Caco-2 (cell line): Measurements from ENCODE around the gene MCMBP. TPM values are rescaled to one million over a fixed set of nuclear protein-coding genes. Genes with fewer than 3 reads are reported as not detected.
"Not testable (repeated sequence)": the region's sequence is repeated elsewhere in the genome, so short reads cannot be mapped to it uniquely, and the experiment has no call there.

Source experiments
- BruUV-seq: library from RNA; stranded (reverse); fragments of 400-500 nt; replicated peaks from 2 replicates; lab custom pipeline; 2021; lab: Mats Ljungman, UMichigan
- CTCF ChIA-PET: fragments of 300-600 bp; sonication (Branson Sonifier 250); formaldehyde crosslinking; loops from one replicate; lab custom pipeline; 2022; ENCODE audit warnings: antibody characterized with exemption; lab: Charles Lee
- POLR2A ChIA-PET: fragments of 300-600 bp; sonication (Branson Sonifier 250); formaldehyde crosslinking; loops from one replicate; lab custom pipeline; 2022; ENCODE audit warnings: antibody characterized with exemption; lab: Charles Lee
- DNase-seq, 2 experiments: peaks; one replicate each; pipeline versions ENCODE4 v3.0.0 to v3.0.0-alpha.2; 2020 to 2022
- H3K27me3 ChIP-seq: replicated peaks from 2 replicates; pipeline ENCODE4 v1.6.0; 2011; ENCODE audit warnings: low read length; ENCODE audit not compliant: control insufficient read depth, insufficient read depth
- H3K36me3 ChIP-seq: 2 replicates; pipeline ENCODE4 v1.5.1; 2011; ENCODE audit warnings: low read length; ENCODE audit not compliant: control insufficient read depth, insufficient read depth
- H3K4me1 ChIP-seq: fragments of 250-450 bp; sonication (Bioruptor Pico); 2 replicates; pipeline ENCODE4 v1.5.1; 2020; ENCODE audit warnings: mild to moderate bottlenecking
- H3K4me3 ChIP-seq: 2 replicates; pipeline ENCODE4 v1.5.1; 2011; ENCODE audit warnings: low read depth, mild to moderate bottlenecking, control low read depth, low read length
- H3K9me3 ChIP-seq: fragments of 250-450 bp; sonication (Bioruptor Pico); 2 replicates; pipeline ENCODE4 v1.5.1; 2020; ENCODE audit warnings: mild to moderate bottlenecking, moderate library complexity
- H3K27ac Mint-ChIP-seq: one replicate; pipeline ENCODE4 v1.8.0; 2022; ENCODE audit warnings: mixed read lengths; ENCODE audit not compliant: unreplicated experiment
- H3K27me3 Mint-ChIP-seq: one replicate; pipeline ENCODE4 v1.8.0; 2022; ENCODE audit warnings: mixed read lengths; ENCODE audit not compliant: insufficient read depth, unreplicated experiment
- H3K36me3 Mint-ChIP-seq: one replicate; pipeline ENCODE4 v1.8.0; 2022; ENCODE audit warnings: mild to moderate bottlenecking, mixed read lengths; ENCODE audit not compliant: insufficient read depth, unreplicated experiment
- H3K4me1 Mint-ChIP-seq: one replicate; pipeline ENCODE4 v1.8.0; 2022; ENCODE audit warnings: low read depth, mixed read lengths; ENCODE audit not compliant: unreplicated experiment
- H3K4me3 Mint-ChIP-seq: one replicate; pipeline ENCODE4 v1.8.0; 2022; ENCODE audit warnings: mild to moderate bottlenecking, moderate library complexity, mixed read lengths; ENCODE audit not compliant: unreplicated experiment
- H3K9me3 Mint-ChIP-seq: one replicate; pipeline ENCODE4 v1.8.0; 2022; ENCODE audit warnings: mixed read lengths; ENCODE audit not compliant: unreplicated experiment
- CTCF ChIP-seq, 2 experiments: fragments of 200-600 bp in 1 of 2; IDR thresholded peaks; 1 replicate in 1 of 2; 2 replicates in 1 of 2; pipeline versions ENCODE4 v1.5.1 to v1.8.0; 2011 to 2022; ENCODE audit warnings: antibody characterized with exemption in 1 of 2, control low read depth in 1 of 2, inconsistent platforms in 1 of 2, low read depth in 1 of 2, low read length in 1 of 2, mild to moderate bottlenecking in 1 of 2, moderate library complexity in 1 of 2; ENCODE audit not compliant: insufficient read depth in 1 of 2, severe bottlenecking in 1 of 2, unreplicated experiment in 1 of 2
- intact Hi-C: fragments of 100-400 bp; cut with micrococcal nuclease; formaldehyde crosslinking; loops from one replicate; pipeline ENCODE4 v1.10.0; 2022; ENCODE audit not compliant: unreplicated experiment
- total RNA-seq: library from RNA; stranded (reverse); gene quantifications from 2 replicates; pipeline ENCODE4 v1.2.3, GENCODE V29; 2022

Gene MCMBP
- total RNA-seq, 1 experiment from 2014 or later = 88.4 TPM

GRCh38 chr10:119796039-119796438 lies 76.6 kb downstream of the MCMBP start:
- H3K36me3 Mint-ChIP-seq = peaks cover 24% of the 10 kb centered on the region
- H3K36me3 ChIP-seq = no peaks in the 10 kb centered on the region
- intact Hi-C loops = no loop called here
- no peaks in the 10 kb centered on the region for H3K4me1 Mint-ChIP-seq
- no peak overlapping the region for H3K4me3 Mint-ChIP-seq
- no peak overlapping the region for H3K27ac Mint-ChIP-seq
- no peak overlapping the region for H3K4me3 ChIP-seq
- no peaks in the 10 kb centered on the region for H3K9me3 Mint-ChIP-seq
- TF ChIP-seq CTCF (IDR thresholded peaks at IDR 0.05; ENCODE audit: insufficient read depth in 1 of 2, low read depth in 1 of 2, low read length in 1 of 2, severe bottlenecking in 1 of 2, unreplicated experiment in 1 of 2) = no peak
- CTCF ChIA-PET = no interaction called here
- H3K9me3 ChIP-seq = no peaks in the 10 kb centered on the region
- no TSS peak for BruUV-seq
- H3K4me1 ChIP-seq = no peaks in the 10 kb centered on the region
- DNase-seq = no peak
- POLR2A ChIA-PET = no interaction called here
- H3K27me3 Mint-ChIP-seq = no peaks in the 10 kb centered on the region
- no peaks in the 10 kb centered on the region for H3K27me3 ChIP-seq

- H3K36me3 ChIP-seq, H3K4me3 Mint-ChIP-seq, intact Hi-C loops, CTCF ChIA-PET, H3K4me1 Mint-ChIP-seq, H3K9me3 Mint-ChIP-seq, H3K27me3 Mint-ChIP-seq, POLR2A ChIA-PET, DNase-seq, H3K27me3 ChIP-seq, H3K4me1 ChIP-seq, H3K27ac Mint-ChIP-seq, H3K9me3 ChIP-seq, H3K4me3 ChIP-seq, BruUV-seq: not testable (repeated sequence)
- peaks cover 19% of the 10 kb centered on the region for H3K36me3 Mint-ChIP-seq
Measured at GRCh38 chr10:119795101-119795500, 77.5 kb downstream of the MCMBP start.

GRCh38 chr10:119786117-119786769 lies 86.4 kb downstream of the MCMBP start:
- DNase-seq = peak; percentile 74 to 86
- H3K36me3 Mint-ChIP-seq = peaks cover 6% of the 10 kb centered on the region
- peak overlapping the region; percentile 65 for H3K4me3 Mint-ChIP-seq
- no TSS peak for BruUV-seq
- H3K4me3 ChIP-seq = no peak overlapping the region
- peaks cover 49% of the 10 kb centered on the region for H3K4me1 Mint-ChIP-seq
- H3K4me1 ChIP-seq = peaks cover 35% of the 10 kb centered on the region
- peak overlapping the region; percentile 96 for H3K27ac Mint-ChIP-seq
- no peaks in the 10 kb centered on the region for H3K27me3 ChIP-seq
- ChIA-PET CTCF (interaction anchor here (0.6 to 1.0 kb wide), 2 partner anchors 36 to 60 kb away, joined by 3 to 5 read pairs; partner anchors contain the start of gene INPP5F), POLR2A (interaction anchor here (1.0 kb wide), 1 partner anchor 60 kb away, joined by 5 read pairs; the partner anchor contains the start of gene INPP5F)
- no peaks in the 10 kb centered on the region for H3K9me3 Mint-ChIP-seq
- no peaks in the 10 kb centered on the region for H3K9me3 ChIP-seq
- intact Hi-C loops = loop anchor here (2.0 kb wide), 1 partner anchor 35 kb away; no protein-coding TSS in a partner anchor
- H3K36me3 ChIP-seq = no peaks in the 10 kb centered on the region
- no peak for TF ChIP-seq CTCF (IDR thresholded peaks at IDR 0.05; ENCODE audit: insufficient read depth in 1 of 2, low read depth in 1 of 2, low read length in 1 of 2, severe bottlenecking in 1 of 2, unreplicated experiment in 1 of 2)
- no peaks in the 10 kb centered on the region for H3K27me3 Mint-ChIP-seq
